GM19193 (cell line): ENCODE results near the gene PIP5K1C.

Source experiments
- POLR2A ChIP-seq: IDR thresholded peaks from 4 replicates; pipeline ENCODE4 v1.6.1; 2011; ENCODE audit not compliant: insufficient read depth, insufficient read length; ENCODE audit errors: extremely low read depth

The PIP5K1C gene

DNA sequence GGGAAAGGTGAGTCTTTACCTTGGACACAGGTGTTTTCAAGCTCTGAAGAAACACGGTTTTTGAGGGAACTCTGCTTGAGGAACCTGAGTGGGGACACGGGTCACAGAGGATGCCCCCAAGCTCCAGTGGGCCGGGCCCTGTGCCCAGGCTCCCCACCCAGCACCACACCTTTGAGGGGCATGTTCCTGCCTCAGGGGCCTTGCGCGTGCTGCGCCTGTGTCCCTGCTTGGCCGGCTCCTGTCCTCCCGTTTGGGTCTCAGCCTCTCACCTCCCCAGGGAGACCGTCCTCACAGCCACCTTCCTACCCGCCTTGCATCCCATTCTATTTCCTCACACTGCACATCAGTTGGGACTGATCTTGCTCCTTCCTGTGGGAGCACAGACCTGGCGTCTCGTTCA, 21.1 kb downstream of the PIP5K1C start:
- TF ChIP-seq POLR2A = no peak

DNA sequence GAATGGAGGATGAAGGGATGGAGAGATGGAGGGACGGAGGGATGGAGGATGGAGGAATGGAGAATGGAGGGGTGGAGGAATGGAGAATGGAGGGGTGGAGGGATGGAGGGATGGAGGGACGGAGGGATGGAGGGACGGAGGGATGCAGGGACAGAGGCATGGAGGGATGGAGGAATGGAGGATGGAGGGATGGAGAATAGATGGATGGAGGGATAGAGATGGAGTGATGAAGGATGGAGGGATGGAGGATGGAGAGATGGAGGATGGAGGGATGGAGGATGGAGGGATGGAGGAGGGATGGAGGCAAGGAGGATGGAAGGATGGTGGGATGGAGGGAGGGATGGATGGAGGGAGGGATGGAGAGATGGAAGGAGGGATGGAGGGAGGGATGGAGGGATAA, 22.1 kb downstream of the PIP5K1C start:
- no peak for TF ChIP-seq POLR2A

GRCh38 chr19:3674784-3675543, 25.3 kb downstream of the PIP5K1C start:
- no peak for TF ChIP-seq POLR2A

DNA sequence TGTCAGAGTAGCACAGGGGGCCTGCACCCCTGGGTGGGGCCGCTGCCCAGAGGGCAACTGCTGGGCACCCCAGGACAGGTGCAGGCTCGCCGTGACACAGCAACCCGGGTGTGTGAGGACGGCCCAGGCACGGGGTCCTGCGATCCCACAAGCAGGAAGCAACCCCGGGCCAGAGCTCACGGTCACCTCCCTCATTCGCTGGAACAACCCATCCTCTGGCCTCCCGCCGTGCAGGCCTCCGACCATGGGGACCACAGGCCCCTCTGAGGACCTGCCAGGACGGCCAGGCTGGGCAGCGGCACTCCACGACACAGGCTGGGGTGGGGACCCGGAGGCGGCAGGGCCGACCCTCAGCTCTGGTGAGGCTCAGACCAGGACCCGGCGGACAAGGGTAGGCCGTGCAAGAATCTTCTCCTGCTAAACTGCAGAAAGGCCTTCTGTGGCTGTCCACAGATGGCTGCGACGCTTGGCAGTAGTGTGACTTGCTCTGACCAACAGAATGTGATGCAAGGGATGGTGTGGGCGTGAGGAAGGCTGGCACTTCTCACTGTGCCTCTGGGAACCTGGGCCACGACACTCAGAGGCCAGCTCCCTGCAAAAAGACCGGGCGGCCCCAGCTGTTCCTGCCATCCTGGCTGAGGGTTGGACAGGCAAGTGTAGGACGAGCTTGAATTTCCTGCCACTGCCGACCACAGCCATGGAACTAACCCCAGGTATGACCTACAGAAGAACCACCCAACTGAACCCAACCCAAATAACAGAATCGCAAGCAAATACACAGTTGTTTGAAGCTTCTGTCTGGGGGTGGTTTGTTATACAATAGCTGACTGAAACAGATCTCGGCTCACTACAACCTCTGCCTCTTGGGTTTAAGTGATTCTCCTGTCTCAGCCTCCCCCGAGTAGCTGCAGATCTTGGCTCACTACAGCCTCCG, 26.5 kb downstream of the PIP5K1C start:
- no peak for TF ChIP-seq POLR2A

DNA sequence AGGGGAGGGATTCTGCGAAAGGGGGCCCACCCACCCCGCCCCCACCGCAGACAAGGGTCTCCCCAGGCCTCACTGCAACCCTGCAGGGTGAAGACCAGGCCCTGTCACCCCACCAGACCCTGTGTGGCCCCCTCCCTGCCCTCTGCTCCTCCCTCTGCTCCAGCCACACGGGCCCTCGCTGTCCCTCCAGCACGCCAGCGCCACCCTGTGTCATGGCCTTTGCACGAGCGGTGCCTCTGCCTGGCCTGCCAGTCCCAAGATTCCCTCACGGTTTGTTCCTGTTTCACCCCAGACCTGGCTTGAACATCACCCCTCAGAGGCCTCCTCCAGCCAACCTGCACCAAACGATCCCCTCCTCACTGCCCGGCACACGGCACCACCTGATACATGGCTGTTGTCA, 27.3 kb downstream of the PIP5K1C start:
- TF ChIP-seq POLR2A = no peak

- TF ChIP-seq POLR2A = no peak
Measured at GRCh38 chr19:3672575-3672948, 27.7 kb downstream of the PIP5K1C start.

DNA sequence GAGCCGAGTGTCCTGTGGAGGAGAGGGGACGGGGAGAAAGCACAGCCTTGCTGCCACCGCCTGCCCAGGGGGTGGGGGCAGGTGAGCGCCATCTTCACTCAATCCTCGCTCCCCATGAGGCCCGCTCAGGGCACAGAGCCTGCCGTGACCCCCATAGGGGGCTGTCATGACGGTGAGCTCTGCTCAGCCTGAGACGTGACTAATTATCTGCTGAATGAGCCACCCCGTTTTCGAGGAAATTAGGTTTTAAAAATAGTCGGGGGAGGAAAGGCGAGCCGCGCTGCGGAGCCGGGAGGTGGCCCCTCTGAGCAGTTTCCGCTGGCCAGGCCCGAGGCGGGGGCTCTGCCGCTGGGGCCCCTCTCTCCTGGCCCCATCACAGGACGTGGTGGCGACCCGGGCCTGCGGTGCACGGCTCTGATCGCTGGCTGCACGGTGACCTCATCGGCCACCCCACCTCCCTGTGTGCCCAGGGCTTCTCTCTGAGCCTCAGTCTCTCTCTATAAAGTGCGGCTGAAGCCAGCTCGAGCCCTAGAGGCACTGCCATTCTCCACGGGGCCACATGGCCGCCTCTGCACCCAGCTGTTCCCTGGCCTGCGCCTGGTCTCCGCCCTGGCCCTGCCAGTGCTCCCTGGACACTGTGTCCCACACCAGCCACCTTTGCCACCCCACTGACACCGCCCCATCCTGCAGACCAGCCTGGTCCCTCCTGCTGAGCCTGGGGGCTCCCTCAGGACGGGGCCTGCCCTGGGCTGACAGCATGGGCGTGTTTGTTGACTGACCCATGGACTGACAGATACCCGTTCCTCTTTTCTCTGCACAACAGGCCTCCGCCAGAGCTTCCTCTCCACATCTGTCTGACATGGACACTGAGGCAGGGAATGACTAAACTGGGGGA, 28.3 kb downstream of the PIP5K1C start:
- no peak for TF ChIP-seq POLR2A

GRCh38 chr19:3670796-3671679, 29.2 kb downstream of the PIP5K1C start:
- no peak for TF ChIP-seq POLR2A

GRCh38 chr19:3669947-3670795, 30.1 kb downstream of the PIP5K1C start:
- no peak for TF ChIP-seq POLR2A

GRCh38 chr19:3669082-3669946, 31.0 kb downstream of the PIP5K1C start:
- TF ChIP-seq POLR2A = no peak

DNA sequence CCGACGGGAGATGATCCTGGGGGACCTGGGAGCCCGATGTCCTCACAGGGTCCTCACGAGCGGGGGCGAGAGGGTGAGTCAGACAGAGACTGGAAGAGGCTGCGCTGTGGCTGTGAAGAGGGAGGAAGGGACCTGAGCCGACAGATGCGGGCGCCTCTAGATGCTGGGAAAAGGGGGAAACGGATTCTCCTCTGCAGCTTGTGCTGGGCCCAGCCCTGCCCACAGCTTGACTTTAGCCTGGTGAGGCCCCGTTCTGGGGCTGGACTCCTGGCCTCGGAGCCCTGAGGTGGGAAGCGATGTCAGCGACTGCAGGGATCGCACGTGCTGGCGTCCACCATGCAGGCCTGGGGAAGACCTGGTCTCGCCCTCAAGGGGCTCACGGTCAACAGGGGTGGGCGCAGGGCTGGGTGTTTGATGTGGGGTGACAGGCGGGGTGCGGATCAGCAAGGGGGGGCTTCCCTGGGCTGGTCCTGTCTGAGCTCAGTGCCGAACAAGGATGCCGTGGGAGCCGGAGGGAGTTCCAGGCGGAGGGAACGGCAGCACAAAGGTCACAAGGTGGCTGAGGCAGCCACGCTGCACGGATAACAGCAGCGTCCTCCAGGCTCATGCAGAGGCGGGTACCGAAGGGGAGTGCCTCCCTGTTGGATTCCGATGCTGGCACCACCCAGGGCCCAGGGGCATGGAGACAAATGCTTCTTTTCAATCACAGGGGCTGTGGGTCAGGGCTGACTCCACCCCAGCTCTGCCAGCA, 31.8 kb downstream of the PIP5K1C start:
- TF ChIP-seq POLR2A = no peak
